Activated CD8-positive, alpha-beta T cell treated with anti-CD3 and anti-CD28 coated beads for 36 hours (primary cell): Measurements from ENCODE around the gene PEAR1. TPM values are rescaled to one million over a fixed set of nuclear protein-coding genes. Genes with fewer than 3 reads are reported as not detected.

Source experiments
- ATAC-seq: fragments of 200-7000 bp; cut with Tn5 transposase; one replicate; pipeline ENCODE4 v1.10.0; 2021; ENCODE audit warnings: mild to moderate bottlenecking, moderate library complexity
- CTCF ChIA-PET: fragments of 350-600 bp; sonication (Branson Sonifier 250); formaldehyde crosslinking; loops from one replicate; lab custom pipeline; 2021; ENCODE audit warnings: antibody characterized with exemption; lab: Charles Lee
- POLR2A ChIA-PET: fragments of 350-600 bp; sonication (Branson Sonifier 250); formaldehyde crosslinking; loops from one replicate; lab custom pipeline; 2021; ENCODE audit warnings: antibody characterized with exemption; lab: Charles Lee
- DNase-seq: peaks from one replicate; pipeline ENCODE4 v3.0.0-alpha.2; 2020
- H3K27ac Mint-ChIP-seq: one replicate; pipeline ENCODE4 v1.8.0; 2021; ENCODE audit warnings: mild to moderate bottlenecking, mixed read lengths
- H3K27me3 Mint-ChIP-seq: one replicate; pipeline ENCODE4 v1.8.0; 2021; ENCODE audit warnings: mixed read lengths
- H3K36me3 Mint-ChIP-seq: one replicate; pipeline ENCODE4 v1.8.0; 2021; ENCODE audit warnings: low read depth, mixed read lengths
- H3K4me1 Mint-ChIP-seq: one replicate; pipeline ENCODE4 v1.8.0; 2021; ENCODE audit warnings: low read depth, mixed read lengths
- H3K4me3 Mint-ChIP-seq: one replicate; pipeline ENCODE4 v1.8.0; 2021; ENCODE audit warnings: mild to moderate bottlenecking, moderate library complexity, mixed read lengths
- H3K9me3 Mint-ChIP-seq: one replicate; pipeline ENCODE4 v1.8.0; 2021; ENCODE audit warnings: mixed read lengths
- intact Hi-C: fragments of 100-400 bp; cut with micrococcal nuclease; formaldehyde crosslinking; loops from one replicate; pipeline ENCODE4 v1.10.0; 2022
- total RNA-seq, 2 experiments: library from RNA; stranded (reverse); gene quantifications; one replicate each; pipeline ENCODE4 v1.2.3, GENCODE V29; 2021
- TF ChIP-seq, protein P1 (sequence below): fragments of 200-600 bp; IDR thresholded peaks from one replicate; pipeline ENCODE4 v1.8.0; 2022; ENCODE audit warnings: antibody characterized with exemption, mild to moderate bottlenecking

Gene PEAR1
- total RNA-seq, 2 experiments from 2014 or later = 0.07 TPM; not detected in 1

GRCh38 chr1:156865865-156866248 is 27.7 kb upstream of the PEAR1 start:
- Mint-ChIP-seq H3K4me1 (peaks cover 55% of the 10 kb centered on the region), H3K36me3 (no peaks in the 10 kb centered on the region), H3K4me3 (peak overlapping the region; percentile 3), H3K9me3 (no peaks in the 10 kb centered on the region), H3K27ac (peak overlapping the region; percentile 47), H3K27me3 (peaks cover 30% of the 10 kb centered on the region)
- TF ChIP-seq, protein P1, sequence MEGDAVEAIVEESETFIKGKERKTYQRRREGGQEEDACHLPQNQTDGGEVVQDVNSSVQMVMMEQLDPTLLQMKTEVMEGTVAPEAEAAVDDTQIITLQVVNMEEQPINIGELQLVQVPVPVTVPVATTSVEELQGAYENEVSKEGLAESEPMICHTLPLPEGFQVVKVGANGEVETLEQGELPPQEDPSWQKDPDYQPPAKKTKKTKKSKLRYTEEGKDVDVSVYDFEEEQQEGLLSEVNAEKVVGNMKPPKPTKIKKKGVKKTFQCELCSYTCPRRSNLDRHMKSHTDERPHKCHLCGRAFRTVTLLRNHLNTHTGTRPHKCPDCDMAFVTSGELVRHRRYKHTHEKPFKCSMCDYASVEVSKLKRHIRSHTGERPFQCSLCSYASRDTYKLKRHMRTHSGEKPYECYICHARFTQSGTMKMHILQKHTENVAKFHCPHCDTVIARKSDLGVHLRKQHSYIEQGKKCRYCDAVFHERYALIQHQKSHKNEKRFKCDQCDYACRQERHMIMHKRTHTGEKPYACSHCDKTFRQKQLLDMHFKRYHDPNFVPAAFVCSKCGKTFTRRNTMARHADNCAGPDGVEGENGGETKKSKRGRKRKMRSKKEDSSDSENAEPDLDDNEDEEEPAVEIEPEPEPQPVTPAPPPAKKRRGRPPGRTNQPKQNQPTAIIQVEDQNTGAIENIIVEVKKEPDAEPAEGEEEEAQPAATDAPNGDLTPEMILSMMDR = no peak
- no peak for DNase-seq
- intact Hi-C loops = no loop called here
- ATAC-seq = peak; percentile 34
- ChIA-PET POLR2A (interaction anchor here (0.9 to 1.1 kb wide), 2 partner anchors 21 to 49 kb away, joined by 3 read pairs; partner anchors contain the start of gene SH2D2A), CTCF (interaction anchor here (0.9 to 13.5 kb wide), 2 partner anchors 29 to 46 kb away, joined by 3 to 273 read pairs; no protein-coding TSS in a partner anchor)

DNA sequence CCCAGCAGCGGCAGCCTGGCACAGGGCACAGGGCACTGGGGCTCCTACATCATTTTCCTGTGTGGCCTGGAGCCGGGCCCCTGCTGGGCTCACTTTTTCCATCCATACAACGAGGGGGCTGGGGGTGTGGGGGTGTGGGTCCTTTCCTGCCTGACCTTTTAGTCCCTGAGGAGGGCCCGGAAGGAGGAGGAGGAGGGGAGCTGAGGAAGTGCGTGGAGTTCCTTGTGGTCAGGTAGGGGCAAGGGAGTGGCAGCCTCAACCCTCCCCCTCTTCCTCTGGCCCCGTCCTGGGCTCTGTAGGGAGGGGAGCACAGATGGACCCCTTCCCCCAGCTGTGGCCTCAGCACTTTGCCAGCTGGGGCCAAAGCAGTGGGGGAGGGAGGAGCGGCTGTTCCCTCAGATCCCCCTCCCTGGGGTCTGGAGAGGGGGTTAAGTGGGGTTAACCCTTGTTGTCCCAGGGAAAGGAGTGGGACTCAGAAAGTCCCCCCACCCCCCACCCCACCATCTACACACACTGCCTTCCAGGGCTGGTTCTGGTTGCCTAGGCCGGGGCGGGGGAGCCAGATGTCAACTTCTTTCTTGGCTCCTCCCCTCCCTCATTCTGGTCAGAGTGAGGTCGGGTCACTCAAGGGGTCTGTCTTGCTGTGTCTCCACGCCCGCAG is 27.1 kb upstream of the PEAR1 start:
- TF ChIP-seq, protein P1 = no peak
- no peaks in the 10 kb centered on the region for H3K36me3 Mint-ChIP-seq
- intact Hi-C loops = no loop called here
- ATAC-seq (peak; percentile 52), DNase-seq (peak; percentile 76)
- H3K9me3 Mint-ChIP-seq = no peaks in the 10 kb centered on the region
- CTCF ChIA-PET = interaction anchor here (0.9 to 13.5 kb wide), 2 partner anchors 29 to 46 kb away, joined by 3 to 273 read pairs; no protein-coding TSS in a partner anchor
- peak overlapping the region; percentile 3 for H3K4me3 Mint-ChIP-seq
- peak overlapping the region; percentile 56 for H3K27ac Mint-ChIP-seq
- POLR2A ChIA-PET = interaction anchor here (0.9 to 1.1 kb wide), 2 partner anchors 21 to 50 kb away, joined by 3 read pairs; partner anchors contain the start of gene SH2D2A
- peaks cover 30% of the 10 kb centered on the region for H3K27me3 Mint-ChIP-seq
- peaks cover 56% of the 10 kb centered on the region for H3K4me1 Mint-ChIP-seq

GRCh38 chr1:156868341-156868740 is 25.2 kb upstream of the PEAR1 start:
- ATAC-seq = no peak
- H3K4me3 Mint-ChIP-seq = no peak overlapping the region
- no peaks in the 10 kb centered on the region for H3K9me3 Mint-ChIP-seq
- TF ChIP-seq, protein P1 = no peak
- H3K4me1 Mint-ChIP-seq = peaks cover 39% of the 10 kb centered on the region
- no peak for DNase-seq
- H3K27me3 Mint-ChIP-seq = peaks cover 12% of the 10 kb centered on the region
- H3K36me3 Mint-ChIP-seq = no peaks in the 10 kb centered on the region
- intact Hi-C loops = no loop called here
- POLR2A ChIA-PET = no interaction called here
- H3K27ac Mint-ChIP-seq = no peak overlapping the region
- CTCF ChIA-PET = no interaction called here

DNA sequence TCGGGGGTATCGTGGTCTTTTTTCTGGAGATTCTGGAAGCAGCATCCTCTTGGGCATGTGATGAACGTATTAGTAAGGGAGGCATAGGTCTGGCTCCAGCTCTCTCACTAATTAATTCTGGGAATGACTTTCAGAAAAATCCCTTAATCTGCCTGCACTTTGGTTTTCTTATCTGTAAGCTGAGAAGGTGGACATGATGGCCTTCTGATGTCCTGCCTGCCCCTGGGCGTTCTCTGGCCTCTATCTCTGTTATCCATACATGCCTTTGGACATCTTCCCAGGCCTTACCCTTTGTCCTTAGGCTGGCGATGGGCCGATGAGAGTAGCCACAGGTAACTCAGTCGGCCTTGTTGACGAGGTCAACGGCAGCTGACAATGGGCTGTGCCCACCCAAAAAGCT is 24.1 kb upstream of the PEAR1 start:
- ATAC-seq = no peak
- no peaks in the 10 kb centered on the region for H3K36me3 Mint-ChIP-seq
- intact Hi-C loops = no loop called here
- no peak for DNase-seq
- peaks cover 29% of the 10 kb centered on the region for H3K4me1 Mint-ChIP-seq
- ChIA-PET CTCF (interaction anchor here (2.3 to 3.5 kb wide), 2 partner anchors 10 to 31 kb away, joined by 10 to 19 read pairs; partner anchors contain the start of genes INSRR and NTRK1), POLR2A (interaction anchor here (0.6 kb wide), 1 partner anchor 233 kb away, joined by 3 read pairs; no protein-coding TSS in a partner anchor)
- no peak overlapping the region for H3K27ac Mint-ChIP-seq
- H3K27me3 Mint-ChIP-seq = peaks cover under 1% of the 10 kb centered on the region
- H3K4me3 Mint-ChIP-seq = no peak overlapping the region
- H3K9me3 Mint-ChIP-seq = no peaks in the 10 kb centered on the region
- TF ChIP-seq, protein P1 = no peak

- ATAC-seq (no peak), DNase-seq (no peak)
- Mint-ChIP-seq H3K27me3 (peaks cover 5% of the 10 kb centered on the region), H3K27ac (no peak overlapping the region), H3K4me1 (peaks cover 5% of the 10 kb centered on the region), H3K4me3 (no peak overlapping the region), H3K36me3 (no peaks in the 10 kb centered on the region), H3K9me3 (no peaks in the 10 kb centered on the region)
- POLR2A ChIA-PET = interaction anchor here (1.4 kb wide), 1 partner anchor 9 kb away, joined by 3 read pairs; no protein-coding TSS in a partner anchor
- intact Hi-C loops = no loop called here
- TF ChIP-seq, protein P1 = no peak
- CTCF ChIA-PET = interaction anchor here (0.7 to 10.4 kb wide), 6 partner anchors 14 to 184 kb away, joined by 3 to 83 read pairs (median 5); partner anchors contain the start of genes NTRK1 and PEAR1
Observed at GRCh38 chr1:156873659-156874058, 19.9 kb upstream of the PEAR1 start.
